Measurements from ENCODE around the gene GORASP2.

- TF ChIP-seq CTCF (IDR thresholded peaks at IDR 0.05) (no peak), POLR2A (IDR thresholded peaks at IDR 0.05) (no peak)
Measured at GRCh38 chr2:170971071-170971470, 42.0 kb downstream of the GORASP2 start.
